ENCODE measurements around the gene ZNF750.

The ZNF750 gene

GRCh38 chr17:82804442-82805191, 35.2 kb downstream of the ZNF750 start:
- no peak overlapping the region for H3K4me3 ChIP-seq (ENCODE audit: low read length)
- H3K27me3 ChIP-seq (ENCODE audit: insufficient read depth, low read length) = no peaks in the 10 kb centered on the region
- no peak overlapping the region; the same call in 1 of the 2 replicates for H3K9ac ChIP-seq (ENCODE audit: low read depth, low read length)
- H3K9me3 ChIP-seq (ENCODE audit: insufficient read depth, low read depth, low read length) = no peaks in the 10 kb centered on the region
- no peak overlapping the region for H3K27ac ChIP-seq (ENCODE audit: low read length)
- H3K4me1 ChIP-seq (ENCODE audit: insufficient read depth, low read length) = no peaks in the 10 kb centered on the region
- peaks cover 45% of the 10 kb centered on the region for H3K36me3 ChIP-seq (ENCODE audit: insufficient read depth, low read depth, low read length)

- H3K27me3 ChIP-seq (ENCODE audit: insufficient read depth, low read length) = no peaks in the 10 kb centered on the region
- H3K9me3 ChIP-seq (ENCODE audit: insufficient read depth, low read depth, low read length) = no peaks in the 10 kb centered on the region
- H3K36me3 ChIP-seq (ENCODE audit: insufficient read depth, low read depth, low read length) = peaks cover 46% of the 10 kb centered on the region
- no peak overlapping the region for H3K27ac ChIP-seq (ENCODE audit: low read length)
- H3K4me1 ChIP-seq (ENCODE audit: insufficient read depth, low read length) = no peaks in the 10 kb centered on the region
- no peak overlapping the region for H3K4me3 ChIP-seq (ENCODE audit: low read length)
- no peak overlapping the region for H3K9ac ChIP-seq (ENCODE audit: low read depth, low read length)
These were observed 36.2 kb downstream of the ZNF750 start for GRCh38 chr17:82803606-82804005.

- peaks cover 49% of the 10 kb centered on the region for H3K36me3 ChIP-seq (ENCODE audit: insufficient read depth, low read depth, low read length)
- H3K27me3 ChIP-seq (ENCODE audit: insufficient read depth, low read length) = no peaks in the 10 kb centered on the region
- H3K4me3 ChIP-seq (ENCODE audit: low read length) = no peak overlapping the region
- H3K9ac ChIP-seq (ENCODE audit: low read depth, low read length) = no peak overlapping the region
- H3K4me1 ChIP-seq (ENCODE audit: insufficient read depth, low read length) = no peaks in the 10 kb centered on the region
- H3K27ac ChIP-seq (ENCODE audit: low read length) = no peak overlapping the region
- H3K9me3 ChIP-seq (ENCODE audit: insufficient read depth, low read depth, low read length) = no peaks in the 10 kb centered on the region
These were observed 36.6 kb downstream of the ZNF750 start for GRCh38 chr17:82803185-82803584.

GRCh38 chr17:82802075-82802780, 37.6 kb downstream of the ZNF750 start:
- Histone ChIP-seq H3K9me3 (ENCODE audit: insufficient read depth, low read depth, low read length) (no peaks in the 10 kb centered on the region), H3K4me1 (ENCODE audit: insufficient read depth, low read length) (no peaks in the 10 kb centered on the region), H3K27ac (ENCODE audit: low read length) (no peak overlapping the region), H3K27me3 (ENCODE audit: insufficient read depth, low read length) (no peaks in the 10 kb centered on the region), H3K36me3 (ENCODE audit: insufficient read depth, low read depth, low read length) (peaks cover 42% of the 10 kb centered on the region), H3K9ac (ENCODE audit: low read depth, low read length) (no peak overlapping the region), H3K4me3 (ENCODE audit: low read length) (no peak overlapping the region)

DNA sequence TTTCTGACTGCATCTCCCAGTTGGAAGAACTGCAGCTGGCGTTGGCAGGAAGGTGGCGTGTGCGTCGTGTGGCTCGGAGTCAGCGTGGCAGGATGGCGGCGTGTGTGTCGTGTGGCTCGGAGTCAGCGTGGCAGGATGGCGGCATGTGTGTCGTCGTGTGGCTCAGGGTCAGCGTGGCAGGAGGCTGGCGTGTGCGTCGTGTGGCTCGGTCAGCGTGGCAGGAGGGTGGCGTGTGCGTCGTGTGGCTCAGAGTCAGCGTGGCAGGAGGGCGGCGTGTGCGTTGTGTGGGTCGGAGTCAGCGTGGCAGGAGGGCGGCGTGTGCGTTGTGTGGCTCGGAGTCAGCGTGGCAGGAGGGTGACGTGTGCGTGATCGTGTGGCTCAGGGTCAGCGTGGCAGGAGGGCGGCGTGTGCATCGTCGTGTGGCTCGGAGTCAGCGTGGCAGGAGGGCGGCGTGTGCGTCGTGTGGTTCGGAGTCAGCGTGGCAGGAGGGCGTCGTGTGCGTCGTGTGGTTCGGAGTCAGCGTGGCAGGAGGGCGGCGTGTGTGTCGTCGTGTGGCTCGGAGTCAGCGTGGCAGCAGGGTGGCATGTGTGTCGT, 38.3 kb downstream of the ZNF750 start:
- H3K27ac ChIP-seq (ENCODE audit: low read length) = no peak overlapping the region
- no peaks in the 10 kb centered on the region for H3K4me1 ChIP-seq (ENCODE audit: insufficient read depth, low read length)
- no peaks in the 10 kb centered on the region for H3K27me3 ChIP-seq (ENCODE audit: insufficient read depth, low read length)
- no peak overlapping the region for H3K4me3 ChIP-seq (ENCODE audit: low read length)
- no peaks in the 10 kb centered on the region for H3K9me3 ChIP-seq (ENCODE audit: insufficient read depth, low read depth, low read length)
- H3K9ac ChIP-seq (ENCODE audit: low read depth, low read length) = no peak overlapping the region
- peaks cover 47% of the 10 kb centered on the region for H3K36me3 ChIP-seq (ENCODE audit: insufficient read depth, low read depth, low read length)

DNA sequence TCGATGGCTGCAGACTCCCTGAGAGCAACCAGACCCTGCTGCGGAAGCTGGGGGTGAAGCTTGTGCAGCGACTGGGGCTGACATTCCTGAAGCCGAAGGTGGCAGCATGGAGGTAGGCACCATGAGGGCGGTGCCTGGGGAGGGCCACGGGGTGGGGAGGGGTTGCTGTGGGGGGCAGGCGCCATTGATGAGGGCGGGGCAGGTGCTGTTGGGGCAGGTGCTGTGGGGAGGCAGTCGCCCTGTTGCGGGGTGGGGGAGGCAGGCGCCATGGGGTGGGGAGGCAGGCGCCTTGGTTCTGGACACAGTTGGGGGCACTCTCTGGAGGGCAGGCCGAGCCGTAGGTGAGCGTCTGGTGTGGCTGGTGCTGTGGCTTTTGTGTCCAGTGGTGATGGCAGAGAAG, 38.9 kb downstream of the ZNF750 start:
- H3K36me3 ChIP-seq (ENCODE audit: insufficient read depth, low read depth, low read length) = peaks cover 46% of the 10 kb centered on the region
- H3K4me3 ChIP-seq (ENCODE audit: low read length) = no peak overlapping the region
- H3K27ac ChIP-seq (ENCODE audit: low read length) = no peak overlapping the region
- H3K27me3 ChIP-seq (ENCODE audit: insufficient read depth, low read length) = no peaks in the 10 kb centered on the region
- H3K4me1 ChIP-seq (ENCODE audit: insufficient read depth, low read length) = no peaks in the 10 kb centered on the region
- no peaks in the 10 kb centered on the region for H3K9me3 ChIP-seq (ENCODE audit: insufficient read depth, low read depth, low read length)
- no peak overlapping the region for H3K9ac ChIP-seq (ENCODE audit: low read depth, low read length)

DNA sequence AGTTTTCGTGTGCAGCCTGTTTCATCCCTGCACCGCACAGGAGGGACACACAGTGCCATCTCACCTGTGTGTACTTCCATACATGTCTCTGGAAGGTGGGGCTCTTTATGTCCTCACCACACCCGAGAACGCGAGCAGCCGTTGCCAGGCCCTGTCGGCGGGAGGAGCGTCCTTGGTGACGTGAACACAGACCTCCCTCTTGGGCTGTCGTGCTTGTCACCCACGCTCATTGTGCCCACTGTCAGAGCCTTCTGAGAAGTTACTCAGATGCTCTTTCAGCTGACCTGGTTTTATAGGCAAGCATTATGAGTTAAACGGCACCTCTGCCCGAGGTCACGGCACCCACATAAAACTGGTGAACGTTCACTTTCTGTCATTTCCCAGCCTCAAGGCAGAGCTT, 40.2 kb downstream of the ZNF750 start:
- Histone ChIP-seq H3K27ac (ENCODE audit: low read length) (no peak overlapping the region), H3K4me1 (ENCODE audit: insufficient read depth, low read length) (no peaks in the 10 kb centered on the region)

GRCh38 chr17:82798752-82799151, 41.1 kb downstream of the ZNF750 start:
- no peak overlapping the region for H3K4me3 ChIP-seq (ENCODE audit: low read length)
- H3K9me3 ChIP-seq (ENCODE audit: insufficient read depth, low read depth, low read length) = no peaks in the 10 kb centered on the region
- no peak overlapping the region for H3K9ac ChIP-seq (ENCODE audit: low read depth, low read length)
- H3K27me3 ChIP-seq (ENCODE audit: insufficient read depth, low read length) = no peaks in the 10 kb centered on the region
- peaks cover 48% of the 10 kb centered on the region for H3K36me3 ChIP-seq (ENCODE audit: insufficient read depth, low read depth, low read length)
- no peaks in the 10 kb centered on the region for H3K4me1 ChIP-seq (ENCODE audit: insufficient read depth, low read length)
- H3K27ac ChIP-seq (ENCODE audit: low read length) = no peak overlapping the region

More for the DNA sequence above, 40.2 kb downstream of the ZNF750 start:
- Histone ChIP-seq H3K36me3 (ENCODE audit: insufficient read depth, low read depth, low read length) (peaks cover 48% of the 10 kb centered on the region), H3K9me3 (ENCODE audit: insufficient read depth, low read depth, low read length) (no peaks in the 10 kb centered on the region), H3K9ac (ENCODE audit: low read depth, low read length) (no peak overlapping the region), H3K27me3 (ENCODE audit: insufficient read depth, low read length) (no peaks in the 10 kb centered on the region), H3K4me3 (ENCODE audit: low read length) (no peak overlapping the region)

GRCh38 chr17:82797061-82797460, 42.8 kb downstream of the ZNF750 start:
- no peaks in the 10 kb centered on the region for H3K9me3 ChIP-seq (ENCODE audit: insufficient read depth, low read depth, low read length)
- H3K36me3 ChIP-seq (ENCODE audit: insufficient read depth, low read depth, low read length) = peaks cover 48% of the 10 kb centered on the region
- H3K9ac ChIP-seq (ENCODE audit: low read depth, low read length) = no peak overlapping the region
- H3K27me3 ChIP-seq (ENCODE audit: insufficient read depth, low read length) = no peaks in the 10 kb centered on the region
- no peaks in the 10 kb centered on the region for H3K4me1 ChIP-seq (ENCODE audit: insufficient read depth, low read length)
- no peak overlapping the region for H3K4me3 ChIP-seq (ENCODE audit: low read length)
- no peak overlapping the region for H3K27ac ChIP-seq (ENCODE audit: low read length)

GRCh38 chr17:82795615-82796014, 44.2 kb downstream of the ZNF750 start:
- Histone ChIP-seq H3K27ac (ENCODE audit: low read length) (no peak overlapping the region), H3K9ac (ENCODE audit: low read depth, low read length) (no peak overlapping the region), H3K4me3 (ENCODE audit: low read length) (no peak overlapping the region), H3K4me1 (ENCODE audit: insufficient read depth, low read length) (no peaks in the 10 kb centered on the region), H3K9me3 (ENCODE audit: insufficient read depth, low read depth, low read length) (no peaks in the 10 kb centered on the region), H3K27me3 (ENCODE audit: insufficient read depth, low read length) (no peaks in the 10 kb centered on the region), H3K36me3 (ENCODE audit: insufficient read depth, low read depth, low read length) (peaks cover 46% of the 10 kb centered on the region)

- Histone ChIP-seq H3K27me3 (ENCODE audit: insufficient read depth, low read length) (no peaks in the 10 kb centered on the region), H3K36me3 (ENCODE audit: insufficient read depth, low read depth, low read length) (peaks cover 39% of the 10 kb centered on the region), H3K9ac (ENCODE audit: low read depth, low read length) (no peak overlapping the region), H3K9me3 (ENCODE audit: insufficient read depth, low read depth, low read length) (no peaks in the 10 kb centered on the region), H3K4me3 (ENCODE audit: low read length) (no peak overlapping the region), H3K4me1 (ENCODE audit: insufficient read depth, low read length) (no peaks in the 10 kb centered on the region), H3K27ac (ENCODE audit: low read length) (no peak overlapping the region)
These were observed 44.9 kb downstream of the ZNF750 start for GRCh38 chr17:82794781-82795482.

All from iPS-20b (cell line).